H1 (cell line): Measurements from ENCODE around the gene WBP1L. TPM values are rescaled to one million over a fixed set of nuclear protein-coding genes. Genes with fewer than 3 reads are reported as not detected.

Source experiments
- CBX5 ChIP-seq: fragments of 300-800, 300-1000 bp; sonication (generic); IDR thresholded peaks from 2 replicates; pipeline ENCODE4 v1.7.1; 2016; ENCODE audit warnings: antibody characterized with exemption, low read length, low read depth
- KDM1A ChIP-seq: fragments of 200-600, 300-600 bp; sonication (generic); IDR thresholded peaks from 2 replicates; pipeline ENCODE4 v1.7.1; 2016; ENCODE audit warnings: mild to moderate bottlenecking, low read length, borderline replicate concordance
- RAD21 ChIP-seq, 2 experiments: IDR thresholded peaks in 1 of 2; conservative IDR thresholded peaks in 1 of 2; 2 replicates each; pipeline ENCODE4 v1.6.1; 2011; ENCODE audit warnings: low read depth in 2 of 2, low read length in 2 of 2, improper control_type of control experiment in 1 of 2, inconsistent platforms in 1 of 2, mild to moderate bottlenecking in 1 of 2, moderate library complexity in 1 of 2
- SUZ12 ChIP-seq: fragments of 200-600 bp; sonication (generic); IDR thresholded peaks from 2 replicates; pipeline ENCODE4 v1.6.1; 2012; ENCODE audit warnings: mild to moderate bottlenecking, inconsistent platforms, low read length, moderate library complexity, mixed read lengths
- TCF12 ChIP-seq: IDR thresholded peaks from 2 replicates; pipeline ENCODE4 v1.6.1; 2011; ENCODE audit warnings: low read depth, mild to moderate bottlenecking, low read length
- polyA plus RNA-seq, 7 experiments: library from polyadenylated mRNA; depleted of rRNA in 3 of 7; stranded (reverse) in 5 of 7; unstranded in 2 of 7; fragments of >200 nt in 5 of 7; fragments of 200-250 nt in 2 of 7; gene quantifications; 1 replicate in 5 of 7; 2 replicates in 1 of 7; 4 replicates in 1 of 7; pipeline versions ENCODE4 v1.2.1 to v1.2.3, GENCODE V29; 2011 to 2013; ENCODE audit warnings: missing spikeins in 2 of 7, mixed read lengths in 2 of 7
- total RNA-seq: library from RNA; stranded (reverse); fragmentation: NEBNext Ultra II Directional; extraction: Animal tissue kit (Norgen Biotek cat#: 25700); gene quantifications from 2 replicates; pipeline ENCODE4 v1.2.1, GENCODE V29; 2021
- TF ChIP-seq, protein P1 (sequence below): fragments of 300-600 bp; sonication (generic); IDR thresholded peaks from 2 replicates; pipeline ENCODE4 v1.7.1; 2012; ENCODE audit warnings: low read length, moderate library complexity, mild to moderate bottlenecking, inconsistent platforms; ENCODE audit not compliant: insufficient replicate concordance
- TF ChIP-seq, protein P2 (sequence below), 3 experiments: IDR thresholded peaks; 1 replicate in 2 of 3; 2 replicates in 1 of 3; pipeline versions ENCODE4 v1.5.1 to v1.6.1; 2011; ENCODE audit warnings: low read length in 3 of 3, mild to moderate bottlenecking in 3 of 3, inconsistent platforms in 2 of 3, low read depth in 1 of 3, moderate library complexity in 1 of 3; ENCODE audit not compliant: insufficient read depth in 1 of 3; ENCODE audit errors: control extremely low read depth in 1 of 3

The WBP1L gene
- total and polyA plus RNA-seq, 2 of the 8 experiments (the other 6 are each of a cell fraction or from before 2014, with no cell fraction given): 26.6 to 29.9 TPM

DNA sequence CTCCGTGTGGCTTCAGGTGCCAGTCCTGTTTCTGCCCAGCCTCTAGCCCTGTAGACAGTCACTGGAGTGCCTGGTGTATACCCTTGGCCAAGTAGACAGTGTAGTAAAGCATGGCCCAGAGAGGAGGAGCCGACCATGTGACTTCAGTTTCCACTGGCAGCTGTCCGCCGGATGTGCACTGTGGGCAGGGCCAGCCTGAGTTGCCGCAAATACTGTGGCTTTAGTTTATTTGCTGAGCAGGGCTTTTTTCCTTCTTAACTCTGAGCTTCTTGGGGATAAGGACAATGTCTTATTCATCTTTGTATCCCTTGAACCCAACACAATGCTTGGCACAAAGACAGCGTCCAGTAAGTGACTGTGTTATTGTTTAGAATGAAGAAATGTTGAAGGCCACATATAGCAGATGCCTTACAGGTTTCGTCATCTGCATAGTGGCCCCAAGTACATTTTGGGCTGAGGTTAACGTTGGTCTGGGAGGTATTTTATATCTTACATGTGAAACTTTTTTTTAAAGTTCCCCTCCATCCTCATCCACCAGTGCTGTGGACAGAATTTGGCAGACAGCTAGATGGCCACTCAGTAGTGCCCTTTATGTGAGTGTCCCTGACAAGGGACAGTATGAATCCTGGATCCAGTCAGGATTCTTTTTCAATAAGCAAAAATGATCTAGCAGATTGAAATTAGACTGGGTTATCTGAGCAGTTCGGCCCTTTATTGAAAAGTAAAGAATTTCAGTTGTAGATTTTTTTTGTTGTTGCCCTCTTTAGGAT is 52.8 kb downstream of the WBP1L start (continued):
- TF ChIP-seq, protein P1, sequence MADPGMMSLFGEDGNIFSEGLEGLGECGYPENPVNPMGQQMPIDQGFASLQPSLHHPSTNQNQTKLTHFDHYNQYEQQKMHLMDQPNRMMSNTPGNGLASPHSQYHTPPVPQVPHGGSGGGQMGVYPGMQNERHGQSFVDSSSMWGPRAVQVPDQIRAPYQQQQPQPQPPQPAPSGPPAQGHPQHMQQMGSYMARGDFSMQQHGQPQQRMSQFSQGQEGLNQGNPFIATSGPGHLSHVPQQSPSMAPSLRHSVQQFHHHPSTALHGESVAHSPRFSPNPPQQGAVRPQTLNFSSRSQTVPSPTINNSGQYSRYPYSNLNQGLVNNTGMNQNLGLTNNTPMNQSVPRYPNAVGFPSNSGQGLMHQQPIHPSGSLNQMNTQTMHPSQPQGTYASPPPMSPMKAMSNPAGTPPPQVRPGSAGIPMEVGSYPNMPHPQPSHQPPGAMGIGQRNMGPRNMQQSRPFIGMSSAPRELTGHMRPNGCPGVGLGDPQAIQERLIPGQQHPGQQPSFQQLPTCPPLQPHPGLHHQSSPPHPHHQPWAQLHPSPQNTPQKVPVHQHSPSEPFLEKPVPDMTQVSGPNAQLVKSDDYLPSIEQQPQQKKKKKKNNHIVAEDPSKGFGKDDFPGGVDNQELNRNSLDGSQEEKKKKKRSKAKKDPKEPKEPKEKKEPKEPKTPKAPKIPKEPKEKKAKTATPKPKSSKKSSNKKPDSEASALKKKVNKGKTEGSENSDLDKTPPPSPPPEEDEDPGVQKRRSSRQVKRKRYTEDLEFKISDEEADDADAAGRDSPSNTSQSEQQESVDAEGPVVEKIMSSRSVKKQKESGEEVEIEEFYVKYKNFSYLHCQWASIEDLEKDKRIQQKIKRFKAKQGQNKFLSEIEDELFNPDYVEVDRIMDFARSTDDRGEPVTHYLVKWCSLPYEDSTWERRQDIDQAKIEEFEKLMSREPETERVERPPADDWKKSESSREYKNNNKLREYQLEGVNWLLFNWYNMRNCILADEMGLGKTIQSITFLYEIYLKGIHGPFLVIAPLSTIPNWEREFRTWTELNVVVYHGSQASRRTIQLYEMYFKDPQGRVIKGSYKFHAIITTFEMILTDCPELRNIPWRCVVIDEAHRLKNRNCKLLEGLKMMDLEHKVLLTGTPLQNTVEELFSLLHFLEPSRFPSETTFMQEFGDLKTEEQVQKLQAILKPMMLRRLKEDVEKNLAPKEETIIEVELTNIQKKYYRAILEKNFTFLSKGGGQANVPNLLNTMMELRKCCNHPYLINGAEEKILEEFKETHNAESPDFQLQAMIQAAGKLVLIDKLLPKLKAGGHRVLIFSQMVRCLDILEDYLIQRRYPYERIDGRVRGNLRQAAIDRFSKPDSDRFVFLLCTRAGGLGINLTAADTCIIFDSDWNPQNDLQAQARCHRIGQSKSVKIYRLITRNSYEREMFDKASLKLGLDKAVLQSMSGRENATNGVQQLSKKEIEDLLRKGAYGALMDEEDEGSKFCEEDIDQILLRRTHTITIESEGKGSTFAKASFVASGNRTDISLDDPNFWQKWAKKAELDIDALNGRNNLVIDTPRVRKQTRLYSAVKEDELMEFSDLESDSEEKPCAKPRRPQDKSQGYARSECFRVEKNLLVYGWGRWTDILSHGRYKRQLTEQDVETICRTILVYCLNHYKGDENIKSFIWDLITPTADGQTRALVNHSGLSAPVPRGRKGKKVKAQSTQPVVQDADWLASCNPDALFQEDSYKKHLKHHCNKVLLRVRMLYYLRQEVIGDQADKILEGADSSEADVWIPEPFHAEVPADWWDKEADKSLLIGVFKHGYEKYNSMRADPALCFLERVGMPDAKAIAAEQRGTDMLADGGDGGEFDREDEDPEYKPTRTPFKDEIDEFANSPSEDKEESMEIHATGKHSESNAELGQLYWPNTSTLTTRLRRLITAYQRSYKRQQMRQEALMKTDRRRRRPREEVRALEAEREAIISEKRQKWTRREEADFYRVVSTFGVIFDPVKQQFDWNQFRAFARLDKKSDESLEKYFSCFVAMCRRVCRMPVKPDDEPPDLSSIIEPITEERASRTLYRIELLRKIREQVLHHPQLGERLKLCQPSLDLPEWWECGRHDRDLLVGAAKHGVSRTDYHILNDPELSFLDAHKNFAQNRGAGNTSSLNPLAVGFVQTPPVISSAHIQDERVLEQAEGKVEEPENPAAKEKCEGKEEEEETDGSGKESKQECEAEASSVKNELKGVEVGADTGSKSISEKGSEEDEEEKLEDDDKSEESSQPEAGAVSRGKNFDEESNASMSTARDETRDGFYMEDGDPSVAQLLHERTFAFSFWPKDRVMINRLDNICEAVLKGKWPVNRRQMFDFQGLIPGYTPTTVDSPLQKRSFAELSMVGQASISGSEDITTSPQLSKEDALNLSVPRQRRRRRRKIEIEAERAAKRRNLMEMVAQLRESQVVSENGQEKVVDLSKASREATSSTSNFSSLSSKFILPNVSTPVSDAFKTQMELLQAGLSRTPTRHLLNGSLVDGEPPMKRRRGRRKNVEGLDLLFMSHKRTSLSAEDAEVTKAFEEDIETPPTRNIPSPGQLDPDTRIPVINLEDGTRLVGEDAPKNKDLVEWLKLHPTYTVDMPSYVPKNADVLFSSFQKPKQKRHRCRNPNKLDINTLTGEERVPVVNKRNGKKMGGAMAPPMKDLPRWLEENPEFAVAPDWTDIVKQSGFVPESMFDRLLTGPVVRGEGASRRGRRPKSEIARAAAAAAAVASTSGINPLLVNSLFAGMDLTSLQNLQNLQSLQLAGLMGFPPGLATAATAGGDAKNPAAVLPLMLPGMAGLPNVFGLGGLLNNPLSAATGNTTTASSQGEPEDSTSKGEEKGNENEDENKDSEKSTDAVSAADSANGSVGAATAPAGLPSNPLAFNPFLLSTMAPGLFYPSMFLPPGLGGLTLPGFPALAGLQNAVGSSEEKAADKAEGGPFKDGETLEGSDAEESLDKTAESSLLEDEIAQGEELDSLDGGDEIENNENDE: no peak
- TF ChIP-seq KDM1A (no peak), TCF12 (no peak), SUZ12 (no peak), CBX5 (no peak), RAD21 (IDR thresholded peaks at IDR 0.05 in 1 of 2, conservative IDR thresholded peaks at IDR 0.05 in 1 of 2; ENCODE audit: low read depth in 2 of 2, low read length in 2 of 2) (no peak)
- TF ChIP-seq, protein P2, sequence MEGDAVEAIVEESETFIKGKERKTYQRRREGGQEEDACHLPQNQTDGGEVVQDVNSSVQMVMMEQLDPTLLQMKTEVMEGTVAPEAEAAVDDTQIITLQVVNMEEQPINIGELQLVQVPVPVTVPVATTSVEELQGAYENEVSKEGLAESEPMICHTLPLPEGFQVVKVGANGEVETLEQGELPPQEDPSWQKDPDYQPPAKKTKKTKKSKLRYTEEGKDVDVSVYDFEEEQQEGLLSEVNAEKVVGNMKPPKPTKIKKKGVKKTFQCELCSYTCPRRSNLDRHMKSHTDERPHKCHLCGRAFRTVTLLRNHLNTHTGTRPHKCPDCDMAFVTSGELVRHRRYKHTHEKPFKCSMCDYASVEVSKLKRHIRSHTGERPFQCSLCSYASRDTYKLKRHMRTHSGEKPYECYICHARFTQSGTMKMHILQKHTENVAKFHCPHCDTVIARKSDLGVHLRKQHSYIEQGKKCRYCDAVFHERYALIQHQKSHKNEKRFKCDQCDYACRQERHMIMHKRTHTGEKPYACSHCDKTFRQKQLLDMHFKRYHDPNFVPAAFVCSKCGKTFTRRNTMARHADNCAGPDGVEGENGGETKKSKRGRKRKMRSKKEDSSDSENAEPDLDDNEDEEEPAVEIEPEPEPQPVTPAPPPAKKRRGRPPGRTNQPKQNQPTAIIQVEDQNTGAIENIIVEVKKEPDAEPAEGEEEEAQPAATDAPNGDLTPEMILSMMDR (IDR thresholded peaks at IDR 0.05; ENCODE audit: control extremely low read depth in 1 of 3, insufficient read depth in 1 of 3, low read depth in 1 of 3, low read length in 3 of 3): no peak
